Measurements from ENCODE around the gene DIAPH2. TPM values are rescaled to one million over a fixed set of nuclear protein-coding genes. Genes with fewer than 3 reads are reported as not detected.

Gene DIAPH2
- total and polyA plus RNA-seq, 2 donors (not counting 1 experiment from before 2014, with no cell fraction given): 4.2 to 32.4 TPM

DNA sequence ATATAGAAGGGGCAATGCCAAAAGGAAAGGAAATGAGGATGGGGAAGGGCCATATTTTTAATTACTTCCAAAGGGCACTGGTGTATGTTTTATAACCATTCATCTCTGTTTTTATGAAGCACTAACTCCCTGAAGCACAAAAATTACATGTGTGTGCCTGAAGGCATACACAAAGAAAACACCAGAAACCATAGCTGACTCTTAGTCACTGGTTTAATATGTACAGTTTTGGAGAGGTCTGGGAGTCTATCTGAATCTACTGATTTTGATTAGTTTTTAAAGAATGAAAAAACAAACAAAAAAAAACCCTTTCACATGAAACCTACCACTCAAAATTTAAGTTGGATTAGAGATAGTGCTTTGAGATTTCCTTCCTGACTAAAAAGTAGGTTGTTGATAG lies 637.8 kb downstream of the DIAPH2 start:
- Histone ChIP-seq H3K9me3 (ENCODE audit: control extremely low read depth in 1 of 3, control insufficient read depth in 2 of 3, insufficient read depth in 1 of 3, low read length in 2 of 3) (no peaks in the 10 kb centered on the region), H3K27me3 (replicated peaks in 1 of 4; ENCODE audit: control extremely low read depth in 1 of 4, control insufficient read depth in 3 of 4, insufficient read depth in 4 of 4, low read length in 3 of 4) (no peaks in the 10 kb centered on the region), H3K9ac (ENCODE audit: low read length) (no peak overlapping the region), H3K4me2 (replicated peaks; ENCODE audit: low read depth, low read length, poor library complexity, severe bottlenecking) (no peak overlapping the region), H3K4me3 (ENCODE audit: control extremely low read depth in 1 of 5, extremely low read depth in 1 of 5, insufficient read depth in 1 of 5, low read depth in 2 of 5, low read length in 4 of 5) (no peak overlapping the region), H2AFZ (ENCODE audit: insufficient read depth, low read depth, low read length, poor library complexity, severe bottlenecking) (no peak overlapping the region), H3K36me3 (replicated peaks in 1 of 2; ENCODE audit: control extremely low read depth in 1 of 2, control insufficient read depth in 1 of 2, extremely low read depth in 1 of 2, insufficient read depth in 2 of 2, low read length in 1 of 2) (no peaks in the 10 kb centered on the region), H3K27ac (ENCODE audit: low read length in 2 of 2) (no peak overlapping the region), H4K20me1 (ENCODE audit: control insufficient read depth, insufficient read depth, low read length, poor library complexity, severe bottlenecking) (no peaks in the 10 kb centered on the region), H3K4me1 (ENCODE audit: control insufficient read depth in 2 of 2, insufficient read depth in 2 of 2, low read length in 2 of 2) (peaks cover 6% of the 10 kb centered on the region in 2 donors), H3K79me2 (ENCODE audit: control insufficient read depth, insufficient read depth, low read length) (no peaks in the 10 kb centered on the region)
- Mint-ChIP-seq H3K4me1 (peaks cover 12% of the 10 kb centered on the region), H3K27me3 (no peaks in the 10 kb centered on the region), H3K27ac (no peak overlapping the region), H3K9me3 (ENCODE audit: insufficient read depth) (no peaks in the 10 kb centered on the region), H3K4me3 (no peak overlapping the region)
- TF ChIP-seq EZH2 (IDR thresholded peaks at IDR 0.05; ENCODE audit: borderline replicate concordance, insufficient read depth, low read depth, low read length, poor library complexity, severe bottlenecking): no peak
- intact Hi-C loops (cut with micrococcal nuclease): no loop called here
- ATAC-seq (ENCODE audit: low read depth) (no peak), DNase-seq (no peak)
- ChIA-PET CTCF (no interaction called here), POLR2A (interaction anchor here (0.6 kb wide), 1 partner anchor 421 kb away, joined by 5 read pairs; no protein-coding TSS in a partner anchor)

DNA sequence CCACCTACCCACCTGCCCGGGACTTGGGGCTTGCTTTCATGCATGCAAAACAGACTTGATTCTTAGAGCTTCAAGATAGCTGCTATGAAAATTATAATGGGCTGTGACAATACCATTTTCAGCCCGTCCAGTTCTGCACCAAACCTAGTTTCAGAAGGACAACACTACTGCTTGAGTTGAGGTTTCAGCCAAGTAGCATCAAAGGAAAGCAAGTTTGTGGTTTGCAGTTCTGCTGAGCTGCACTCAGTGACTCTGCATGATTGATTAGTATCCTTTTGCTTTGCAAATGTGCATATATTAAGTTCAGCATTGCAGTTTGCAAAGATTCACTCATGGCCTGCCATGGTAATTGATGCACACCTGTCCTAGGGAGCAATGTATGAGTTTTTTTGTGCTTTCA lies 641.8 kb downstream of the DIAPH2 start:
- no peak overlapping the region for H3K4me3 ChIP-seq (ENCODE audit: control extremely low read depth in 1 of 5, extremely low read depth in 1 of 5, insufficient read depth in 1 of 5, low read depth in 2 of 5, low read length in 4 of 5)
- no peak overlapping the region for H3K4me2 ChIP-seq (replicated peaks; ENCODE audit: low read depth, low read length, poor library complexity, severe bottlenecking)
- no peak overlapping the region for H2AFZ ChIP-seq (ENCODE audit: insufficient read depth, low read depth, low read length, poor library complexity, severe bottlenecking)
- no peak overlapping the region for H3K27ac ChIP-seq (ENCODE audit: low read length in 2 of 2)
- ATAC-seq (ENCODE audit: low read depth) (no peak), DNase-seq (peak; percentile 5)
- H3K27ac Mint-ChIP-seq: no peak overlapping the region
- H3K9me3 Mint-ChIP-seq (ENCODE audit: insufficient read depth): no peaks in the 10 kb centered on the region
- H3K27me3 ChIP-seq (replicated peaks in 1 of 4; ENCODE audit: control extremely low read depth in 1 of 4, control insufficient read depth in 3 of 4, insufficient read depth in 4 of 4, low read length in 3 of 4): no peaks in the 10 kb centered on the region
- H3K4me3 Mint-ChIP-seq: no peak overlapping the region
- H3K79me2 ChIP-seq (ENCODE audit: control insufficient read depth, insufficient read depth, low read length): no peaks in the 10 kb centered on the region
- no peak overlapping the region for H3K9ac ChIP-seq (ENCODE audit: low read length)
- peaks cover 12% of the 10 kb centered on the region for H3K4me1 Mint-ChIP-seq
- no peaks in the 10 kb centered on the region for H3K27me3 Mint-ChIP-seq
- peaks cover 6% of the 10 kb centered on the region in 2 donors for H3K4me1 ChIP-seq (ENCODE audit: control insufficient read depth in 2 of 2, insufficient read depth in 2 of 2, low read length in 2 of 2)
- ChIA-PET CTCF (no interaction called here), POLR2A (no interaction called here)
- no peaks in the 10 kb centered on the region for H3K9me3 ChIP-seq (ENCODE audit: control extremely low read depth in 1 of 3, control insufficient read depth in 2 of 3, insufficient read depth in 1 of 3, low read length in 2 of 3)
- intact Hi-C loops (cut with micrococcal nuclease): no loop called here
- 0% methylated on average over 1 of the region's 2 CpGs for WGBS (ENCODE audit: insufficient coverage)
- TF ChIP-seq, protein P1, sequence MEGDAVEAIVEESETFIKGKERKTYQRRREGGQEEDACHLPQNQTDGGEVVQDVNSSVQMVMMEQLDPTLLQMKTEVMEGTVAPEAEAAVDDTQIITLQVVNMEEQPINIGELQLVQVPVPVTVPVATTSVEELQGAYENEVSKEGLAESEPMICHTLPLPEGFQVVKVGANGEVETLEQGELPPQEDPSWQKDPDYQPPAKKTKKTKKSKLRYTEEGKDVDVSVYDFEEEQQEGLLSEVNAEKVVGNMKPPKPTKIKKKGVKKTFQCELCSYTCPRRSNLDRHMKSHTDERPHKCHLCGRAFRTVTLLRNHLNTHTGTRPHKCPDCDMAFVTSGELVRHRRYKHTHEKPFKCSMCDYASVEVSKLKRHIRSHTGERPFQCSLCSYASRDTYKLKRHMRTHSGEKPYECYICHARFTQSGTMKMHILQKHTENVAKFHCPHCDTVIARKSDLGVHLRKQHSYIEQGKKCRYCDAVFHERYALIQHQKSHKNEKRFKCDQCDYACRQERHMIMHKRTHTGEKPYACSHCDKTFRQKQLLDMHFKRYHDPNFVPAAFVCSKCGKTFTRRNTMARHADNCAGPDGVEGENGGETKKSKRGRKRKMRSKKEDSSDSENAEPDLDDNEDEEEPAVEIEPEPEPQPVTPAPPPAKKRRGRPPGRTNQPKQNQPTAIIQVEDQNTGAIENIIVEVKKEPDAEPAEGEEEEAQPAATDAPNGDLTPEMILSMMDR (IDR thresholded peaks at IDR 0.05): no peak
- TF ChIP-seq EZH2 (IDR thresholded peaks at IDR 0.05; ENCODE audit: borderline replicate concordance, insufficient read depth, low read depth, low read length, poor library complexity, severe bottlenecking): no peak
- no peaks in the 10 kb centered on the region for H4K20me1 ChIP-seq (ENCODE audit: control insufficient read depth, insufficient read depth, low read length, poor library complexity, severe bottlenecking)
- no peaks in the 10 kb centered on the region for H3K36me3 ChIP-seq (replicated peaks in 1 of 2; ENCODE audit: control extremely low read depth in 1 of 2, control insufficient read depth in 1 of 2, extremely low read depth in 1 of 2, insufficient read depth in 2 of 2, low read length in 1 of 2)

Data from B cell (primary cell).